Endothelial cell of umbilical vein (primary cell): ENCODE results near the gene PTPRZ1.

Experiments
- CTCF ChIP-seq, 2 donors: IDR thresholded peaks; 1 replicate in 1 of 2; 2 replicates in 1 of 2; pipeline ENCODE4 v1.5.1; 2011; ENCODE audit warnings: low read length in 2 of 2, mild to moderate bottlenecking in 2 of 2, moderate library complexity in 2 of 2, control low read depth in 1 of 2, inconsistent platforms in 1 of 2, low read depth in 1 of 2; ENCODE audit not compliant: insufficient read depth in 1 of 2; ENCODE audit errors: extremely low read depth in 1 of 2
- EZH2 ChIP-seq: IDR thresholded peaks from 2 replicates; pipeline ENCODE4 v1.6.1; 2012; ENCODE audit warnings: borderline replicate concordance, low read depth, mild to moderate bottlenecking, moderate library complexity, low read length, inconsistent platforms; ENCODE audit not compliant: severe bottlenecking
- JUN ChIP-seq: IDR thresholded peaks from 2 replicates; pipeline ENCODE4 v1.6.1; 2011; ENCODE audit warnings: borderline replicate concordance, low read depth; ENCODE audit not compliant: insufficient read length, insufficient read depth
- POLR2AphosphoS5 ChIP-seq: IDR thresholded peaks from 2 replicates; pipeline ENCODE4 v1.6.1; 2012; ENCODE audit warnings: low read depth, mild to moderate bottlenecking, control low read depth, low read length, moderate library complexity; ENCODE audit not compliant: insufficient read depth

GRCh38 chr7:121872831-121873288 lies at the start of gene PTPRZ1:
- TF ChIP-seq POLR2AphosphoS5 (no peak), CTCF (IDR thresholded peaks at IDR 0.05; ENCODE audit: extremely low read depth in 1 of 2, insufficient read depth in 1 of 2, low read depth in 1 of 2, low read length in 2 of 2) (no peak), EZH2 (peak; percentile 91), JUN (no peak)
